SIG-M5 (cell line): Measurements from ENCODE around the gene PIK3CB.
"Not testable (repeated sequence)": the region's sequence is repeated elsewhere in the genome, so short reads cannot be mapped to it uniquely, and the experiment has no call there.

ENCODE experiments used
- DNase-seq: peaks from one replicate; lab custom pipeline; 2025; lab: John Stamatoyannopoulos, UW

Gene PIK3CB

DNA sequence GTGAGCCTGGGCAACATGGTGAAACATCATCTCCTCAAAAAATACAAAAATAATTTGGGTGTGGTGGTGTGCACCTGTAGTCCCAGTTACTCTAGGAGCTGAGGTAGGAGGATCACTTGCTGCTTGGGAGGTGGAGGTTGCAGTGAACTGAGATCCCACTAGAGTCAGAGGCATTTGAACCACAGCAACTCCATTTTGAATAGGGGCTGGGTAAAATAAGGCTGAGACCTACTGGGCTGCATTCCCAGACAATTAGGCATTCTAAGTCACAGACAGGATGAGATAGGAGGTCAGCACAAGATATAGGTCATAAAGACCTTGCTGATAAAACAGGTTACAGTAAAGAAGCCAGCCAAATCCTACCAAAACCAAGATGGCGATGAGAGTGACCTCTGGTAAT is 12.1 kb upstream of the PIK3CB start:
- not testable (repeated sequence) for DNase-seq

DNA sequence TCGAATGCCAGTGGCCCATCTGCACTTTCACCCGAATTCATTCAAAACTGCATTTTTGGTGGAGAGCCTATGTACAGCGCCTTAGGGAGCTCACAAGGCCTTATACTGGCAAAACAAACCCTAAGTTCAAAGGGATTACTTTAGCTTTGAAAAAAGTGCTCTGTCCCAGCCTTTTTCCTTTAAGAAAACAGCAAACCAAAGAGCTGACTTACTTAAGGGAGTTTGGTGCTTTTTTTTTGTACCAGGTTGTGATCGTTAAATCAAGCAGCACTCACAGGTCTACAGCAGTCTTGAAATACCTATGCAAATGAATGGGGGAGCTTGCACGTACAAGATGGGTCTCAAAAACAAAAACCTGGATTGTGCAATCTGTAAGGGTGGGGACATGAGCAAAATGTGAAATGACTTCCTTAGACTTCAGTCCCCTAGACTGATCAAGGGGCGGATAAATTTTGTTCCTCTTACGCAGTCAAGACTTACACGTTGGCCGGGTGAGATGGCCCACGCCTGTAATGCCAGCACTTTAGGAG is 11.6 kb upstream of the PIK3CB start:
- no peak for DNase-seq

DNA sequence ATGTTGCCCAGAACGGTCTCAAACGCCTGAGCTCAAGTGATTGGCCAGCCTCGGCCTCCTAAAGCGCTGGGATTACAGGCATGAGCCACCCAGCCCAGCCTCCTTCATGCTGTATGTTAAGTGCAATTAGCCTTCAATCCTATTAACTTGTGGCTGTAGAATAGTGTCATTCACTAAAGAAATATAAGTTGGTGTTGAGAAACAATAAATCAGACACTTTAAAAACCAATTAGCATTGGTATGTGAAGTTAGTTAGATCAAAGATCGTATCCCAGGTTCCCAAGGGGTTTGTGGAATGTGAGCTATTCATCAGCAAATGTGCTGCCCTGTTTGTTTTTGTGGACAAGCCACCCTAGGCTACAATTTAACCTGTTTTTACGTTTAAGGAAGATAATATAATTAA is 11.0 kb upstream of the PIK3CB start:
- no peak for DNase-seq

DNA sequence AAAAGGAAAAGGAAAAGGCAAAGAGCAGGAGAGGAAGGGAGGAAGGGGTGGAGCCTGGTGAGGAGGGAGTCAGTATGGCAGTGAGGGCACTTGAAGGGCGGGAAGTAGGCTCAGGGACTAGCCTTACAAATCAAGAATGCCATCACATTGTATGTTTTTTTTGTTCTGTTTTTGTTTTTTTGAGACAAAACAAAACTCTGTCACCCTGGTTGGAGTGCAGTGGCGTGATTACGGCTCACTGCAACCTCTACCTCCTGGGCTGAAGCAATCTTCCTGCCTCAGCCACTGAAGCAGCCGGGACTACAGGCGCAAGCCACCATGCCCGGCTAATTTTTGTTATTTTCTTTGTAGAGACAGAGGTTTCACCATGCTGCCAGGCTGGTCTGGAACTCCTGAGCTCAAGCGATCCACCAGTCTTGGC is 10.5 kb upstream of the PIK3CB start:
- DNase-seq: no peak

GRCh38 chr3:138842483-138843188 is 7.9 kb upstream of the PIK3CB start:
- DNase-seq: peak; percentile 71

GRCh38 chr3:138838385-138838784 is 3.7 kb upstream of the PIK3CB start:
- not testable (repeated sequence) for DNase-seq

DNA sequence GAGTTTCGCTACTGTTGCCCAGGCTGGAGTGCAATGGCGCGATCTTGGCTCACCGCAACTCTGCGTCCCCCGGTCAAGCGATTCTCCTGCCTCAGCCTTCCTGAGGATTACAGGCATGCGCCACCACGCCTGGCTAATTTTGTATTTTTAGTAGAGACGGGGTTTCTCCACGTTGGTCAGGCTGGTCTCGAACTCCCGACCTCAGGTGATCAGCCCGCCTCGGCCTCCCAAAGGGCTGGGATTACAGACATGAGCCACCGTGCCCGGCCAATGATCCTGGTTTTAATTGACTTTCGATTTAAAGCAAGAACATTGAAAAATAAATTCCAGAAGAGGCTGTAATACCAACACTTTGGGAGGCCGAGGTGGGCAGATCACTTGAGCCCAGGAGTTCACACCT is 1.1 kb upstream of the PIK3CB start:
- not testable (repeated sequence) for DNase-seq

DNA sequence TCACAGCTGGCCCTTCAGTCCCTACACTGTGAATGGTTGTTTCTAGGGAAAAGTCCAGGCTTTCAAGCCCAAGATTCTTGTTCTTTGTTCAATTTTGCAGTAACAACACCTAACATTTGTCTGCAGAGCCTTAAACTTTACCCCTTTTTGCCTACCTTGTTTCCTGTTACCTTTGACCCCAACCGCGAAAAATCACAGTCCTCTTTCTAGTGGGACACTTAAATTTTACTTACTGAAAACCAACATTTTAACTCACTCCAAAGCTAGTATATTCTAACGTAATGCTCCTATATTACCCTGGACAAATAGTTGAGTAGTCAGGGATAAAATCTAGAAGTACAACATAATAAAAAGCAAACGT is 649 bp upstream of the PIK3CB start:
- no peak for DNase-seq

DNA sequence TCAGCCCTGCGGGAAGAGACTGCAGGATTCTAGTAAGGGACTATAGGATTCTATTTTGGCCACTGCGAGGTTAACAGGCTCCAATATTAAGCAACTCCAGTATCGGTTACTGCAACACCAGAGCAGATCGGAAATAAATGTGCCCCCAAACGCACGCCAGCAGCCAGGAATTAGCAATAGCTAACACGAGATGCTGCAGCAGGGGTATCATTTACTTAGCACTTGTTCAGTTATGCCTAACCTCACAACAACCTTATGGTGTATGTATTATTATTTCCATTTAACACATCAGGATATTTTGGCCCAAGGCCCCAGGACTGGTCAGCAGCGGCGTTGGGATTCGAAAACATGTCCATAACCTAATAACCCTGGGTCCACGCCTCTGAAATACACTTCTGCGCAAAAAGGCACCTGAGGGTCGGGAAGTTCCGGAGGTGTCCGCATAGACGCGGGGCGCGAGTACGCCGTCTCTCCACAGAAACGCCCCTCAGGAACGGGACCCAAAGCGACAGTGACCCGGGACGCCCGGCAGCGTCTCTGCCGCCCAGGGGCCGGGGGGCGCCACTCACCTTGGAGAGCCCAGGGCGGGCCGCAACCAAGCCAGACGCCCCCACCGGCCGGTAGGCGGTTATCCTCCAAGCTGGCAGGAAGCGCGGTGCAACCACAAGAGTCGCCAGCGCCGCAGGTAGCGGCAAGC is 681 bp downstream of the PIK3CB start:
- peak; percentile 33 for DNase-seq

DNA sequence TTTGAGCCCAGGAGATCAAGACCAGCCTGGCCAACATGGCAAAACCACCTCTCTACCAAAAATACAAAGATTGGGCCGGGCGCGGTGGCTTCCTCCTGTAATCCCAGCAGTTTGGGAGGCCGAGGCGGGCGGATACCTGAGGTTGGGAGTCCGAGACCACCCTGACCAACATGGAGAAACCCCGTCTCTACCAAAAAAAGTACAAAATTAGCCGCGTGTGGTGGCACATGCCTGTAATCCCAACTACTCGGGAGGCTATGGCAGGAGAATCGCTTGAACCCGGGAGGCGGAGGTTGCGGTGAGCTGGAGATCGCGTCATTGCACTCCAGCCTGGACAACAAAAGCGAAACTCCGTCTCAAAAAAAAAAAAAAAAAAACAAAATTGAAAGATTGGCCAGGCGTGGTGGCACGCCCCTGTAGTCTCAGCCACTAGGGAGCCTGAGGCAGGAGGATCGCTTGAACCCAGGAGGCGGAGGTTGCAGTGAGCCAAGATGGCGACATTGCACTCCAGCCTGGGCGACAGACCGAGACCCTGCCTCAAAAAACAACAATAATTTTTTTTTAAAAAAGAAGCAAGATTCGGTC is 2.2 kb downstream of the PIK3CB start:
- DNase-seq: not testable (repeated sequence)

- DNase-seq: no peak
These were observed 4.7 kb downstream of the PIK3CB start for GRCh38 chr3:138829886-138830510.

- no peak for DNase-seq
These were observed 5.6 kb downstream of the PIK3CB start for GRCh38 chr3:138829097-138829496.

DNA sequence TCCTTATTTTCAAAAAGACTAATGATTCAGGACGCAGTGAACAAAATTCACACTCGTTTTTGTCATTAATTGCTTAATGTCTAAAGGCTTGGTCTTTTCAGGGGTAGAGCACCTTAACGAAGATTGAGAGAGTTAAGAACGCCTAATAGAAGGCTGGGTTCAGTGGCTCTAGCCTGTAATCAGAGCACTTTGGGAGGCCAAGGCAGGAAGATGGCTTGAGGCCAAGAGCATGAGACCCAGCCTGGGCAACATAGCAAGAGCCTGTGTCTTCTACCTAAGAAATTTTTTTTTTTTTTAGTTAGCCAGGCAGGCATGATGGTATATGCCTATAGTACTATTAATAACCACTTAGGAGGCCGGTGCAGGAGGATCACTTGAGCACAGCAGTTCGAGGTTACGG is 7.5 kb downstream of the PIK3CB start:
- no peak for DNase-seq

- DNase-seq: no peak
These were observed 9.4 kb downstream of the PIK3CB start for GRCh38 chr3:138825336-138825735.

GRCh38 chr3:138824114-138824506 is 10.6 kb downstream of the PIK3CB start:
- no peak for DNase-seq

DNA sequence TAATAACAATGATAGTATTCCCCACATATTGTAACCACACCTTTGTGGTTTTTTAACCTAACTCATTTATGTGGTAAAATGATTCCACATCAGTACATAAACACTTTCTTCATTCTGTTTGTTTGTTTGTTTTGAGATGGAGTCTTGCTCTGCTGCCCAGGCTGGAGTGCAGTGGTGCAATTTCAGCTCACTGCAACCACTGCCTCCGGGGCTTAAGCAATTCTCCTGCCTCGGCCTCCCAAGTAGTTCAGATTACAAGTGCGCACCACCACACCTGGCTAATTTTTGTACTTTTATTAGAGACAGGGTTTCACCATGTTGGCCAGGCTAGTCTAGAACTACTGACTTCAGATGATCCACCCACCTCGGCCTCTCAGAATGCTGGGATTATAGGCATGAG is 14.3 kb downstream of the PIK3CB start:
- DNase-seq: not testable (repeated sequence)

GRCh38 chr3:138818185-138818860 is 16.4 kb downstream of the PIK3CB start:
- DNase-seq: no peak

DNA sequence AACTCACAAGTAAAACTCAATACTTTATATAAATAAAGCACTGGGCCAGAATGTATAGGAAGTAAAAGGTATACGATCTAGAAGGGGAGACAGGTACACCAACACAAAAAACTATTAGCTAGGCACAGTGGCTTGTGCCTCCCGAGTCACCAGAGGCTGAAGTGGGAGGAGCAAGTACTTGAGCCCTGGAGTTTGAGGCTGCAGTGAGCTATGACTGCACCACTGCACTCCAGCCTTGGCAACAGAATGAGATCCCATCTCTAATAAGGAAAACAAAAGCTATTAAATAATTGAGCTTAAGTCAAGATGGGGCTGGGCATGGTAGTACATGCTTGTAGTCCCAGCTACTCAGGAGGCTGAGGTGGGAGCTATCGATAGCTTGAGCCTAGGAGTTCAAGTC is 17.0 kb downstream of the PIK3CB start:
- DNase-seq: no peak

DNA sequence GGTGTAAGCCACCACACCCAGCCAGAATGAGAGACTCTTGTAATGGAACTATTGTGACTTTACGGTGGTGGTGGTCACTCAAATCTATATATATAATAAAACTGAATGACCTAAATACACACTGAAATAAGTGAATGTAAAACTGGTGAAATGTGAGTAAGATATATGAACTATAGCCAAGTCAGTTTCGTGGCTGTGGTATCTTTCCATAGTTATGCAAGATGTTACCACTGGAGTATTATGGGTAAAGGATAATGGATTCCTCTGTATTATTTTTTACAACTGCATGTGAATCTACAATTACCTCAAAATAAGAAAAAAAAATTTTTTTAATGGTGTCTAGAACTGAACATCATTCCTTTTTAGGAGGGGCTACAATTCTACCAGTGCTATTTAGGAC is 21.9 kb downstream of the PIK3CB start:
- DNase-seq: no peak

- DNase-seq: no peak
These were observed 25.1 kb downstream of the PIK3CB start for GRCh38 chr3:138809500-138810256.

DNA sequence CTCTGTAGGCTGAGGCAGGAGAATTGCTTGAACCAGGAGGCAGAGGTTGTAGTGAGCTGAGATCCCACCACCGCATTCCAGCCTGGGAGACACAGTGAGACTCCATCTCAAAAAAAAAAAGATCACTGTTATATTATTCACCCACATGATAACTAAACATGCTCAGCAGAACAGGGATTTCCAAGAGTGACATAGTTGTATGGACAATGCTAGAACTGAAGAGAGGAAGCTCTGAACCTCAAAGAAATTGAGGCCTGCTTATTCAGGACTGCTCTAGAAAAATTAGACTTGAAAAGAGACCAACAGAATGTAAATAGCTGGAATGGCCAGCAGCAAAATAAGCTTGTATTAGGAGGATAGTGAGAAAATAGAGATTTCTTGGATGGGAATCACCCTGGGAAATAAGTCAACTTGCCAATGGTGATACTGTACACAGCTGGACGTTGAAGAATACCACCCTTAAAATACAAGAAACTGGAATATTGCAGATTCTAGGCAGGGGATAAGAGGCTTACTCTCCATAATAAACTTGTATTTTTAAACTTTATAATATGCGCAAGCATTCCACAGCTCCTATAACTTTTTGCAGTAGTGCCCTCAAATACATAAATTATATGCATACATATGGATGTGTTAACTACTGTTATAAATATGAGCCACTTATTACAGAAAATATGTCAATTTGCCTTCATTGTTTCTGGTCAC is 28.2 kb downstream of the PIK3CB start:
- no peak for DNase-seq
